DOHH2 (cell line): ENCODE measurements around the gene MYBPH.

Source experiments
- H3F3A ChIP-seq: fragments of 200-600 bp; sonication (generic), shearing (Covaris generic); 2 replicates; pipeline ENCODE4 v1.6.0; 2016; ENCODE audit warnings: antibody characterized with exemption, mild to moderate bottlenecking; ENCODE audit not compliant: control insufficient read depth, insufficient read depth
- H3K27ac ChIP-seq: fragments of 200-600 bp; sonication (generic); 2 replicates; pipeline ENCODE4 v1.5.1; 2014; ENCODE audit warnings: low read depth, mild to moderate bottlenecking, low read length, moderate library complexity
- H3K27me3 ChIP-seq: fragments of 200-600 bp; sonication (generic); 2 replicates; pipeline ENCODE4 v1.6.1; 2014; ENCODE audit warnings: mild to moderate bottlenecking, low read length, mixed read lengths; ENCODE audit not compliant: control insufficient read depth
- H3K36me3 ChIP-seq: fragments of 200-600 bp; sonication (generic); 2 replicates; pipeline ENCODE4 v1.6.1; 2014; ENCODE audit warnings: mild to moderate bottlenecking, low read length, moderate library complexity, mixed read lengths; ENCODE audit not compliant: control insufficient read depth
- H3K4me1 ChIP-seq: fragments of 200-600 bp; sonication (generic); 2 replicates; pipeline ENCODE4 v1.6.1; 2014; ENCODE audit warnings: mild to moderate bottlenecking, low read length, mixed read lengths; ENCODE audit not compliant: control insufficient read depth
- H3K4me2 ChIP-seq: fragments of 200-600 bp; sonication (generic); 2 replicates; pipeline ENCODE4 v1.6.0; 2014; ENCODE audit warnings: mild to moderate bottlenecking, low read length, moderate library complexity
- H3K4me3 ChIP-seq: fragments of 200-600 bp; sonication (generic); 2 replicates; pipeline ENCODE4 v1.5.1; 2014; ENCODE audit warnings: mild to moderate bottlenecking, low read length, mixed read lengths
- H3K79me2 ChIP-seq: fragments of 200-600 bp; sonication (generic); 2 replicates; pipeline ENCODE4 v1.6.1; 2014; ENCODE audit warnings: mild to moderate bottlenecking, low read length, mixed read lengths; ENCODE audit not compliant: control insufficient read depth
- H3K9me2 ChIP-seq: fragments of 200-600 bp; sonication (generic); replicated peaks from 2 replicates; pipeline ENCODE4 v1.6.1; 2014; ENCODE audit warnings: mild to moderate bottlenecking, low read length, mixed read lengths; ENCODE audit not compliant: control insufficient read depth
- H3K9me3 ChIP-seq: fragments of 200-600 bp; sonication (generic); 2 replicates; pipeline ENCODE4 v1.6.1; 2014; ENCODE audit warnings: antibody characterized with exemption, low read length, mixed read lengths; ENCODE audit not compliant: control insufficient read depth, insufficient read depth
- H4K20me1 ChIP-seq: fragments of 200-600 bp; sonication (generic); 2 replicates; pipeline ENCODE4 v1.6.0; 2014; ENCODE audit warnings: low read depth, mild to moderate bottlenecking, antibody characterized with exemption, low read length, moderate library complexity; ENCODE audit not compliant: control insufficient read depth, insufficient read depth
- CTCF ChIP-seq: fragments of 200-600 bp; sonication (generic); IDR thresholded peaks from one replicate; pipeline ENCODE4 v1.5.1; 2014; ENCODE audit warnings: antibody characterized with exemption, mild to moderate bottlenecking, low read depth, low read length; ENCODE audit not compliant: poor library complexity, severe bottlenecking
- EZH2phosphoT487 ChIP-seq: fragments of 200-600 bp; sonication (generic); IDR thresholded peaks from 2 replicates; pipeline ENCODE4 v1.6.1; 2017; ENCODE audit warnings: borderline replicate concordance, mild to moderate bottlenecking, antibody characterized with exemption, low read length, moderate library complexity, mixed read lengths

MYBPH gene

DNA sequence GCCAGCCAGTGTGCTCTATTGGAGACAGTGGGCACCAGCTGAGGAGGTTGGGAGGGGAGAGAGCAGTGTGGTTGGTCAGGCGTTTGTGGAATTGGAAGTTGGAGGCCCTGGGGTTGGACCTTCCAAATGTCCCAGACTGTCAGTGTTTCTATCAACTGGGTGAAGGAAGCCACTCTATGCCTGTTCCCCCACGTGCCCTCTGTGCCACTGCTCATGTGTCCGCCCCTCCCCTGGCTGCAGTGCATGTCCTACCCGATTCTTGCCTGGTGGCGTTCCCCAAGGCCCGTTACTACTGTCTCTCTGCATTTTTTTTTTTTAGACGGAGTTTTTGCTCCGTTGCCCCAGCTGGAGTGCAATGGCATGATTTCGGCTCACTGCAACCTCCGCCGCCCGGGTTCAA lies 27.0 kb downstream of the MYBPH start:
- no peak for TF ChIP-seq CTCF
- no peak for TF ChIP-seq EZH2phosphoT487
- Histone ChIP-seq H3K9me3 (no peaks in the 10 kb centered on the region), H3K79me2 (no peaks in the 10 kb centered on the region), H3K36me3 (no peaks in the 10 kb centered on the region), H4K20me1 (no peaks in the 10 kb centered on the region), H3K27ac (no peak overlapping the region), H3F3A (no peaks in the 10 kb centered on the region), H3K4me1 (no peaks in the 10 kb centered on the region), H3K9me2 (no peaks in the 10 kb centered on the region), H3K4me2 (no peak overlapping the region), H3K4me3 (no peak overlapping the region), H3K27me3 (peaks cover 5% of the 10 kb centered on the region; the same call in 1 of the 2 replicates)

DNA sequence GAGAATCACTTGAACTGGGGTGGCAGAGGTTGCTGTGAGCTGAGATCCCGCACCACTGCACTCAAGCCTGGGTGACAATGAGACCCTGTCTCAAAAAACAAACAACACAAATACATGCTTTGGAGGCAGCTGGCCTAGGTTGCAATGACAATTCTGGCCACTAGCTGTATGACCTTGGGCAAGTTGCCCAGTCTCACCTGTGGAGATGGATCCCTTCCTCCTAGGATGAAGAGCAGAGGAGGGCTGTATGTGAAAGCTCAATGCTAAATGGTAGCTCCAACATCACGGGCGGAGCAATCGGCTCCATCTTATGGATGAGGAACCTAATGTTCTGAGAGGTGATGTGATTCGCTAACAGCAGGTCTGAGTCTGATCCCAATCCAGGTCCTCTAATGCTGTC lies 27.5 kb downstream of the MYBPH start:
- H3K4me2 ChIP-seq, result no peak overlapping the region
- H3K79me2 ChIP-seq, result no peaks in the 10 kb centered on the region
- H4K20me1 ChIP-seq, result no peaks in the 10 kb centered on the region
- no peaks in the 10 kb centered on the region for H3K36me3 ChIP-seq
- H3K9me2 ChIP-seq, result no peaks in the 10 kb centered on the region
- H3K27me3 ChIP-seq, result peaks cover 2% of the 10 kb centered on the region; the same call in 1 of the 2 replicates
- H3K27ac ChIP-seq, result no peak overlapping the region
- no peak overlapping the region for H3K4me3 ChIP-seq
- H3F3A ChIP-seq, result no peaks in the 10 kb centered on the region
- no peak for TF ChIP-seq EZH2phosphoT487
- peak; percentile 52 for TF ChIP-seq CTCF
- H3K9me3 ChIP-seq, result no peaks in the 10 kb centered on the region
- no peaks in the 10 kb centered on the region for H3K4me1 ChIP-seq

DNA sequence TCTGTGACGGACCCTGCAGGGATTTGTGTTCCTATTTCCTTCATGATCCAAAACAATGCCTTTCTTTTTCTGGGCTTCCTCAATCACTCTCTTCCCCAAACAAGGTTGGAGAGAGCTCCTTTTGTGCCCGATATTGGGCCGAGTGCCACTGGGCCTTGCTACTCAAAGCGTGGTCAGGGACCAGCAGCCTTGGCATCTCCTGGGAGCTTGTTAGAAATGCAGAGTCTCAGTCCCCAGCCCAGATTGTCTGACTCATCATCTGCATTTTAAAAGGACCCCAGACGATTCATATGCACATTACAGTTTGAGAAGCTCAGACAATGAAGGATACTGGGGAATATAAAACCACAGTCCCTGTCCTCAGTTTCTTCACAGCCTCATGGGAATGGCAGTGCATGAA lies 28.2 kb downstream of the MYBPH start:
- Histone ChIP-seq H3K9me3 (no peaks in the 10 kb centered on the region), H3K4me2 (no peak overlapping the region), H3K9me2 (no peaks in the 10 kb centered on the region), H3K79me2 (no peaks in the 10 kb centered on the region), H3K4me1 (no peaks in the 10 kb centered on the region), H3K4me3 (no peak overlapping the region), H3K27ac (no peak overlapping the region), H3K36me3 (no peaks in the 10 kb centered on the region), H3K27me3 (peaks cover 2% of the 10 kb centered on the region; the same call in 1 of the 2 replicates), H4K20me1 (no peaks in the 10 kb centered on the region), H3F3A (no peaks in the 10 kb centered on the region)
- TF ChIP-seq EZH2phosphoT487 (no peak), CTCF (no peak)
